NCI-H2196 (cell line): ENCODE measurements around the gene TLDC2.
A peak's percentile ranks its signal among the peaks of the same experiment; 100 is the strongest.
"Not testable (repeated sequence)": the region's sequence is repeated elsewhere in the genome, so short reads cannot be mapped to it uniquely, and the experiment has no call there.

Experiments used
- DNase-seq: peaks from one replicate; lab custom pipeline; 2025; ENCODE audit not compliant: unreplicated experiment; lab: John Stamatoyannopoulos, UW

TLDC2 gene

GRCh38 chr20:36866681-36867495 lies 9.1 kb upstream of the TLDC2 start:
- DNase-seq, result no peak

- no peak for DNase-seq
These were observed 4.0 kb upstream of the TLDC2 start for GRCh38 chr20:36871640-36872570.

- peak; percentile 26 for DNase-seq
These were observed 3.1 kb upstream of the TLDC2 start for GRCh38 chr20:36872852-36873251.

GRCh38 chr20:36873498-36874189 lies 2.3 kb upstream of the TLDC2 start:
- DNase-seq, result no peak

- not testable (repeated sequence) for DNase-seq
These were observed 845 bp upstream of the TLDC2 start for GRCh38 chr20:36875093-36875492.

GRCh38 chr20:36876473-36876833 lies 515 bp downstream of the TLDC2 start:
- no peak for DNase-seq

- no peak for DNase-seq
These were observed 3.0 kb downstream of the TLDC2 start for GRCh38 chr20:36878941-36879340.

- DNase-seq, result no peak
These were observed 4.9 kb downstream of the TLDC2 start for GRCh38 chr20:36880741-36881250.

- DNase-seq, result no peak
These were observed 5.4 kb downstream of the TLDC2 start for GRCh38 chr20:36881331-36881730.

- no peak for DNase-seq
These were observed 6.0 kb downstream of the TLDC2 start for GRCh38 chr20:36881888-36882287.

GRCh38 chr20:36883977-36884535 lies 8.1 kb downstream of the TLDC2 start:
- DNase-seq, result no peak

GRCh38 chr20:36885356-36885755 lies 9.4 kb downstream of the TLDC2 start:
- DNase-seq, result no peak

- DNase-seq, result peak; percentile 87
These were observed 11.2 kb downstream of the TLDC2 start for GRCh38 chr20:36886859-36887751.

GRCh38 chr20:36887752-36888090 lies 11.8 kb downstream of the TLDC2 start:
- DNase-seq, result no peak

- DNase-seq, result no peak
These were observed 13.1 kb downstream of the TLDC2 start for GRCh38 chr20:36888880-36889516.

GRCh38 chr20:36890586-36890985 lies 14.6 kb downstream of the TLDC2 start:
- DNase-seq, result no peak

- no peak for DNase-seq
These were observed 15.3 kb downstream of the TLDC2 start for GRCh38 chr20:36891211-36891610.

- DNase-seq, result no peak
These were observed 17.9 kb downstream of the TLDC2 start for GRCh38 chr20:36893801-36894200.

- no peak for DNase-seq
These were observed 19.1 kb downstream of the TLDC2 start for GRCh38 chr20:36895036-36895435.

GRCh38 chr20:36904690-36905089 lies 28.8 kb downstream of the TLDC2 start:
- DNase-seq, result no peak
